GM18861 (cell line): Measurements from ENCODE around the gene CNR1.

Source experiments
- ATAC-seq: cut with Tn5 transposase; IDR thresholded peaks from one replicate; pipeline ENCODE4 v1.9.1; 2021; ENCODE audit not compliant: unreplicated experiment

The CNR1 gene

GRCh38 chr6:88144637-88145297, 21.4 kb downstream of the CNR1 start:
- no peak for ATAC-seq

DNA sequence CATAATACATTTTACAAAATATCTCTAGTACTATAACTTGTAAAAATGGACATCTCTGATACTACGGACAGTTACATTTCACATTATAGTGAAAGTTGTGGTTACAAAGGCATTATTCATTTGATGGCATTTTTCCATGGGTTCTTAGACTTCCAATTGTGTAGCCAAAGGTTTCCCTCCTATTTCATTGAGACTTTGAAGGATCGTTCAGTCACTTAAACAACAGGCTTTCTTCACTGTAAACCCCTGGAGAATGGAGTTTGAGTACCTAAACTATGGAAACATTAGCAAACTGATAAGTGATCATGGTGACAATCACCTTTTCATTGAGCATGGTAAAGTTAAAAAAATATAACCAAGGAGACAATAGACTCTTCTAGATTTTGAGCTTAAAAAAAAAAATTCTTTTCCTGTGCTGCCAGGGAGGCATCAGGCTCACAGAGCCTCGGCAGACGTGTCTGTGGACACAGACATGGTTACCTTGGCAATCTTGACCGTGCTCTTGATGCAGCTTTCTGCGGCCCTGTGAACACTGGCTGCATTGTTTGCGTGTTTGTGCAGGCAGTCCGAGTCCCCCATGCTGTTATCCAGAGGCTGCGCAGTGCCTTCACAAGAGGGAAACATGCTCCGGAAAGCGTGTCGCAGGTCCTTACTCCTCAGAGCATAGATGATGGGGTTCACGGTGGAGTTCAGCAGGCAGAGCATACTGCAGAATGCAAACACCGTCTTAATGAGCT, 22.6 kb downstream of the CNR1 start:
- no peak for ATAC-seq

GRCh38 chr6:88142297-88142668, 23.9 kb downstream of the CNR1 start:
- ATAC-seq = no peak

DNA sequence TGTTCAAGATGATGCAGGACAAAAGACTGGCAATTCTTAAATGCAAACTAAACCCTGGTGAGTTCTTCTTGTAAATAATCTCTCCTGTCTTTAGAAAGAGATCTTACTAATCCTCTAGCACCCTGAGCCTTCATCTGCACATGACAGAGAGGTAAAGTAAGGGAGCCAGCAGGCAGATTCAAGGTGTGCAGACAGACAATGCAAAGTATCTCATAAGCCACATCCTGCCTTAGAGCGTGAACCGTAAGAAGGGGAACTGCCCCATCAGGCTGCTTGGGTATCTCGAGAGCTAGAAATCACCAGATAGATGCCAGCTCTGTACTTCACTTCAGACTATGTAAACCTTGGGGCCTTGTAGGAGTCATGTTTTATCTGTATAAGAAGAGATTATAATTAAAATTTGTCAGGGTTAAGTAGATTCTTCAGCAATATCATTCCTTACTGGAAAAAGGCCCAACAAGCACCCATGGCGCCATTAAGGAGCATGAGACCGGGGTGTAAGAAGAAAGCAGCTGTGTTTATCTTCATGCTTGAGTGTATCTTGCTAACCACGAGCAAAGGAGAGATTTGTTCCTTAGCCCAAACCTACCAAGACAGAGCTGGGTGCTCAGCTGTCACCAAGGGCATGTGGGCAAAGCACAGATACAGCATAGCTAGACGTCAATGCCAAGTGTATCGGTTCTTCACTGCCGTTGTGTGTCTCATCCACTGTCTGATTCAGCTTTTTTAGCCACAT, 24.4 kb downstream of the CNR1 start:
- peak; percentile 95 for ATAC-seq

DNA sequence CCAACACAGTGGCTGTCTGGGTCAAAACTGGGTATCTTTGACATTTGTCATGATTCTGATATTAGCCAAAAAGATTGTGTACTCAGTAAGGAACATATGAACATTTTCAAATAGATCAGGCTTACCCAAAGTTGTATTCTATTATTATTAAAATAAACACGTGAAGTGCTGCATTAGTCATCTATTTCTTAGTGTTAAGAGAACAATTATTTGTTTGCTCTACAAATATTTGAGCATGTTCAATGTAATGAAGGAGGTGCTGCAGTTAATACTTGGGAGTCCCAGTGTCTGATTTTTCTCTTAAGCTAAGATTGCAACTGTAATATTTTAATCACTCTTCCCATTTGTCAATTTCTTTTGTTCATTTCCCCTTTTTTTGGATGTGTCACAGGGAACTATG, 28.2 kb downstream of the CNR1 start:
- no peak for ATAC-seq

- ATAC-seq = peak; percentile 85
Observed at GRCh38 chr6:88135578-88136114, 30.5 kb downstream of the CNR1 start.

- no peak for ATAC-seq
Observed at GRCh38 chr6:88134575-88134974, 31.6 kb downstream of the CNR1 start.

DNA sequence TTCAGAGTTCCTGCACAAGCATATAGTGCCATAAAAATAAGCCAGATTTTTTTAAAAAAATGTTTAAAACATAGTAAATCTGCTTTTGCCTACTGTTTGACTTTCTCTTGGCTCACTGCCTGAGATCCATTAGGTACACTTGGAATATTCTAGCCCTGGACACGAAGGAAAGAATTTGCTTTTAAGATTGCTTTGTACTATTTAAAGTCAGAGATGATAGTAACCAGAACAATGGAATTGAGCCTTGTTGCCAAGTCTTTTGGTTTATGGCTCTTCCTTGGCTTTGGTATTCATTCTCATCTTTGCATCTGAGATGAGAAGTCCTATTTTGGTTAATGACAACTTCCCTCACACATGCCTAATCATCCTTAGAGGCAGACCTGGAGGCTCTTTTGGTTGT, 32.4 kb downstream of the CNR1 start:
- ATAC-seq = no peak

DNA sequence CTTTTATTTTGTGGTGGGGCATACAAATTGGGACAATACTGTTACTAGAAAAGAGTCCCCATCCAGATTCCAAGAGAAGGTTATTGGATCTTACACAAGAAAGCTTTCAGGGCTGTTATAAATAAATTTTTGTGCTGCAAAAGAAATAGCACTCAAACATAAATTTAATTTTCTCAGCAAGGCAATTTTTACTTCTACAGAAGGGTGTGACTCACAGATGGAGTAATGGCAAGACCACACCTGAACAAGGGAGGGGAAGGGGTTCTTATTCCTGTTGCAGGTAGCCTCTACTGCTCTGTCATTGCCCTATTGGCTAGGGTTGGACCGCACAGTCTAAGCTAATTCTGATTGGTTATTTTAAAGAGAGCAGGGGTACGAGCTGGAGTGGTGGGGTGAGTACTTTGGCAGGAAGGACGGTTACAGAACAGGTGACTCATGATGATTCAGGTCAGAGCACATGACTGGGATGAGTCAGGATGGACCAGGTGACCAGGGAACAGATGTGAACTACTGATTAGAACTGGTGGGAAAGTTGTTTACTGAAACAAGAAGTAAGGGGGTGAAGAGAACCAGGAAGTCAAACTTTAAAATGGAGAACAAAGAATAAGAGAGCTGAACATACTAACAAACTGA, 41.1 kb downstream of the CNR1 start:
- ATAC-seq = no peak

- ATAC-seq = no peak
Observed at GRCh38 chr6:88120635-88121034, 45.5 kb downstream of the CNR1 start.

DNA sequence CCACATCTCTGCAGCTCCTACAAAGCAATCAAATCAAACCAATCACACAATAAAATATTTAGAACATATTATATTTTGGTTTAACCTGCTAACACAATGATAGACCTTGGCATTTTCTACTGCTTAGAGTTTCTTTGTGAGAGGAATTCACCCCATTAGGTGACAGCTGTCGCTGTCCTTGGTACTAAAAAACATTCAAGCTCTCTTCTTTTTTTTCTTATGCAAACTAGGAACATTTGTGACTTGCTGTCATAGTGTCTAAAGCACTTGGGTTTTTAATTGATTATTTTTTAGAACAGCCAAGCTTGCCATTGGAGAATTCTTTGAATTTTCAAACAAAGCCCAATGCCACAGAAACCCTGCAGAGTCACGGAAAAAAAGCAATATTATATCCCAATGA, 46.4 kb downstream of the CNR1 start:
- ATAC-seq = no peak

DNA sequence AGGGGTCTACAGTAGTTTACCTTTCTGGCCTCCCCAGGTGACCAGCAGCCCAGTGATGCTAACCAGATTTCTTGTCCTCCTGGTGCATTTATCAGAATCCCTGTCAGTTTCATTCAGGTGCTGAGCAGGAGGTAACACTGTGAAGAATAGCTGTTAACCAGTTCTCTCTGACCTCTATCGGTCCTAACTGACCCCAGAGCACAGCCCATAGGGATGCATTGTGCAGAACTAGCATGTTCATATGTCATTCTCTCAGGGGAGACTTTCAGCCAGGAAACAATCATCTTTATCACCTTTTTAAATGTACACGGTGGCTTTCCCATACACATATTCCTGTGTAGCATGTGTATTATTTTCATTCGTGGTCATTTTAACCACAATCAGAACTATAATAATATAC, 49.9 kb downstream of the CNR1 start:
- no peak for ATAC-seq

- no peak for ATAC-seq
Observed at GRCh38 chr6:88115307-88115706, 50.8 kb downstream of the CNR1 start.

- no peak for ATAC-seq
Observed at GRCh38 chr6:88114838-88115237, 51.3 kb downstream of the CNR1 start.

DNA sequence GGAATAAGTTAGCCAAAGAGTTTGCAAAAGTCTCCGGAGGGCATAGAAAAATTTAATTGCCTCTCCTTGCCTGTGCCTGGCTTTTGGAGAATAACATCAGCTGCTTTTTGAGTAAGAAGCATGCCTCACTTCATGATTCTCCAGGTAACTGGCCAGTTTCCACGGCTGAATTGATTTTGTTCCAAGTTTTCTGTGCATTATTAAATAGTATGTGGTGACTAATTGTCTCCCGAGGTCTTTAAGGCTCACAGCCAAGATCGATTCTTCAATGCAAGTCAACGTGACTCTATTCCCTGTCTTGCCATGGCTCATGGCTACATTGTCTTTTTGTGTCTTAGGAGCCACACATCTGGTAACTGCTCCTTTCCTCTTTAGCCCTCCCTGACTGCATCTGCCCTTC, 54.2 kb downstream of the CNR1 start:
- no peak for ATAC-seq

DNA sequence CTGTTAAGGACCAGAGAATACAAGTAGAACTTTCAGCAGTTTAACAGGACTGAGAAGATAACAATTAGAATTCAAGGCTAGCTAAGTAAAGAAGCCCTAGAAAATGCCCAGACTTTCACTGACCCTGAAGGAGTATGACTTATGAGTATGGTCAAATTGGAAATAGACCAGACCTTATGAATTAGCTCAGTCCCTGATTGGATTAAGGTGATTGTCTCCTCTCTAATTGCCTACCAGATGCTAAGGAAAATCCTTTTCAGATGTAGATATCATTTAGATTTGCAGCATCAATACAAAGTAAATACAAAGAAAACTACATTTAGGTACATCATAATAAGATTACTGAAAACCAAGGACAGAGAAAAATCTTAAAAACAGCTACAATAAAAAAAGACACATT, 58.9 kb downstream of the CNR1 start:
- no peak for ATAC-seq

GRCh38 chr6:88105741-88106340, 60.3 kb downstream of the CNR1 start:
- no peak for ATAC-seq
